Gastrocnemius medialis (tissue), 4 donors: ENCODE measurements around the gene SMIM1. TPM values are rescaled to one million over a fixed set of nuclear protein-coding genes. Genes with fewer than 3 reads are reported as not detected.

Source experiments
- ATAC-seq, 2 donors: fragments of 150-250 bp; one replicate each; pipeline ENCODE4 v1.9.1; 2016
- DNase-seq, 2 donors: peaks; one replicate each; pipeline ENCODE4 v3.0.0-alpha.2; 2019
- H3K27ac ChIP-seq, 4 donors: fragments of 200-600 bp; sonication (generic); 1 replicate in 1 of 4; 2 replicates in 3 of 4; pipeline ENCODE4 v1.5.1; 2016 to 2018; ENCODE audit warnings: mild to moderate bottlenecking in 2 of 4, moderate library complexity in 1 of 4
- H3K27me3 ChIP-seq, 3 donors: fragments of 200-600 bp; sonication (generic) in 2 of 3; 1 replicate in 1 of 3; 2 replicates in 2 of 3; pipeline versions ENCODE4 v1.5.1 to v1.6.0; 2016 to 2019; ENCODE audit warnings: mild to moderate bottlenecking in 1 of 3, moderate library complexity in 1 of 3
- H3K36me3 ChIP-seq, 2 donors: fragments of 200-600 bp; sonication (generic) in 1 of 2; one replicate each; pipeline ENCODE4 v1.5.1; 2017 to 2018
- H3K4me1 ChIP-seq, 2 donors: fragments of 200-600 bp; sonication (generic) in 1 of 2; one replicate each; pipeline ENCODE4 v1.5.1; 2016 to 2017; ENCODE audit warnings: mild to moderate bottlenecking in 2 of 2
- H3K4me3 ChIP-seq, 4 donors: fragments of 200-600 bp; sonication (generic) in 3 of 4; 1 replicate in 1 of 4; 2 replicates in 3 of 4; pipeline ENCODE4 v1.5.1; 2016 to 2019; ENCODE audit warnings: mild to moderate bottlenecking in 2 of 4
- H3K9me3 ChIP-seq, 3 donors: fragments of 200-600 bp; sonication (generic) in 2 of 3; 1 replicate in 1 of 3; 2 replicates in 2 of 3; pipeline ENCODE4 v1.5.1; 2016 to 2019
- CTCF ChIP-seq, 5 experiments: fragments of 450-650 bp in 3 of 5; fragments of 200-600 bp in 2 of 5; sonication (generic) in 2 of 5; IDR thresholded peaks in 4 of 5; conservative IDR thresholded peaks in 1 of 5; 1 replicate in 4 of 5; 2 replicates in 1 of 5; pipeline ENCODE4 v1.5.1; 2016 to 2019; ENCODE audit warnings: antibody characterized with exemption in 5 of 5, mild to moderate bottlenecking in 3 of 5, moderate library complexity in 3 of 5
- POLR2A ChIP-seq, 2 donors: fragments of 450-650 bp; IDR thresholded peaks; one replicate each; pipeline ENCODE4 v1.6.1; 2017; ENCODE audit warnings: antibody characterized with exemption in 2 of 2, mild to moderate bottlenecking in 2 of 2, moderate library complexity in 2 of 2
- in situ Hi-C, 4 donors: fragments of 200-750 bp; cut with MboI; loops; one replicate each; pipeline versions ENCODE4 v1.15.0 to v1.8.0; 2017; ENCODE audit warnings: low sequenced_read_pairs in 4 of 4
- intact Hi-C: fragments of 100-400 bp; cut with DNase I; formaldehyde crosslinking; loops from one replicate; pipeline ENCODE4 v1.15.1; 2023; ENCODE audit warnings: low total_unique reads
- total RNA-seq, 4 donors: library from RNA; depleted of rRNA; stranded (reverse); fragments of >200 nt; gene quantifications; one replicate each; pipeline versions ENCODE4 v1.1.0 to v1.2.3, GENCODE V29; 2016

The SMIM1 gene
- total RNA-seq, 4 donors from 2014 or later: 1.4 to 3.7 TPM; not detected in 2

- intact Hi-C loops: no loop called here
- H3K4me3 ChIP-seq: no peak overlapping the region
- in situ Hi-C loops: loop anchor here in 1 of 4 donors (25.0 kb wide), 1 partner anchor 99 kb away; no protein-coding TSS in a partner anchor
- H3K9me3 ChIP-seq: no peaks in the 10 kb centered on the region
- TF ChIP-seq POLR2A (IDR thresholded peaks at IDR 0.05): no peak
- TF ChIP-seq CTCF (IDR thresholded peaks at IDR 0.05 in 4 of 5, conservative IDR thresholded peaks at IDR 0.05 in 1 of 5): no peak
- H3K27me3 ChIP-seq: no peaks in the 10 kb centered on the region
- no peak for DNase-seq
- no peak for ATAC-seq
- no peak overlapping the region for H3K27ac ChIP-seq
- peaks cover 6 to 29% of the 10 kb centered on the region in 2 donors for H3K36me3 ChIP-seq
- no peaks in the 10 kb centered on the region for H3K4me1 ChIP-seq
Measured at GRCh38 chr1:3811595-3811911, 39.0 kb downstream of the SMIM1 start.

GRCh38 chr1:3814065-3814464, 41.5 kb downstream of the SMIM1 start:
- Histone ChIP-seq H3K36me3 (peaks cover 6 to 37% of the 10 kb centered on the region in 2 donors), H3K4me1 (no peaks in the 10 kb centered on the region), H3K9me3 (no peaks in the 10 kb centered on the region), H3K4me3 (no peak overlapping the region), H3K27ac (no peak overlapping the region), H3K27me3 (no peaks in the 10 kb centered on the region)
- TF ChIP-seq POLR2A (IDR thresholded peaks at IDR 0.05): no peak
- no peak for TF ChIP-seq CTCF (IDR thresholded peaks at IDR 0.05 in 4 of 5, conservative IDR thresholded peaks at IDR 0.05 in 1 of 5)
- in situ Hi-C loops: loop anchor here in 1 of 4 donors (25.0 kb wide), 1 partner anchor 102 kb away; no protein-coding TSS in a partner anchor
- intact Hi-C loops: no loop called here
- ATAC-seq: no peak
- no peak for DNase-seq

GRCh38 chr1:3814771-3815561, 42.4 kb downstream of the SMIM1 start:
- ATAC-seq: no peak
- H3K36me3 ChIP-seq: peaks cover 6 to 46% of the 10 kb centered on the region in 2 donors

GRCh38 chr1:3816331-3817137, 44.0 kb downstream of the SMIM1 start:
- in situ Hi-C loops: loop anchor here in 1 of 4 donors (25.0 kb wide), 1 partner anchor 104 kb away; no protein-coding TSS in a partner anchor
- intact Hi-C loops: no loop called here
- H3K27me3 ChIP-seq: no peaks in the 10 kb centered on the region
- no peak for TF ChIP-seq POLR2A (IDR thresholded peaks at IDR 0.05)
- TF ChIP-seq CTCF (IDR thresholded peaks at IDR 0.05 in 4 of 5, conservative IDR thresholded peaks at IDR 0.05 in 1 of 5): no peak
- DNase-seq: no peak
- no peaks in the 10 kb centered on the region for H3K4me1 ChIP-seq
- no peaks in the 10 kb centered on the region for H3K9me3 ChIP-seq
- peaks cover 6 to 62% of the 10 kb centered on the region in 2 donors for H3K36me3 ChIP-seq
- no peak overlapping the region for H3K27ac ChIP-seq
- no peak for ATAC-seq
- H3K4me3 ChIP-seq: no peak overlapping the region

More at GRCh38 chr1:3814771-3815561, 42.4 kb downstream of the SMIM1 start:
- Histone ChIP-seq H3K27ac (no peak overlapping the region), H3K27me3 (no peaks in the 10 kb centered on the region), H3K4me1 (no peaks in the 10 kb centered on the region), H3K9me3 (no peaks in the 10 kb centered on the region), H3K4me3 (no peak overlapping the region)
- TF ChIP-seq POLR2A (IDR thresholded peaks at IDR 0.05): no peak
- no peak for TF ChIP-seq CTCF (IDR thresholded peaks at IDR 0.05 in 4 of 5, conservative IDR thresholded peaks at IDR 0.05 in 1 of 5)
- intact Hi-C loops: no loop called here
- DNase-seq: no peak
- in situ Hi-C loops: loop anchor here in 1 of 4 donors (25.0 kb wide), 1 partner anchor 103 kb away; no protein-coding TSS in a partner anchor
